COR-L47 (cell line): ENCODE measurements around the gene UBE2O.

Experiments used
- DNase-seq: peaks from one replicate; lab custom pipeline; 2025; lab: John Stamatoyannopoulos, UW

The UBE2O gene

DNA sequence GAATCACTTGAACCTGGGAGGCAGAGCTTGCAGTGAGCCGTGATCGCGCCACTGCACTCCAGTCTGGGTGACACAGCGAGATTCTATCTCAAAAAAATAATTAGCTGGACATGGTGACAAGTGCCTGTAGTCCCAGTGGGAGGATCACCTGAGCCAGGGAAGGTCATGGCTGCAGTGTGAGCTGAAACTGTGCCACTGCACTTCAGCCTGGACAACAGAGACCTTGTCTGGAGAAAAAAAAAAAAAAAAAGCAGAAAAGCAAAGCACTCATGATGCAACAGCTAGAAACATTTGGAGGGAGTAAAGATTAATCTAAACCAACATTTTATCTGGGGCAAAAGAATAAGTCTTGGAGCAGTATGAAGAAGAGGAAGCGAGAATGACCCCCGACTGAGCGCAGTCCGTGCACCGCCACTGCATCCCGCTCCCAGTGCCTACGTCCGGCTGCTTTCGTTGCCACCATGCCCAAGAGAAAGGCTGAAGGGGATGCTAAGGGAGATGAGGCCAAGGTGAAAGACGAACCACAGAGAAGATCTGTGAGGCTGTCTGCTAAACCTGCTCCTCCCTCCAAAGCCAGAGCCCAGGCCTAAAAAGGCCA lies 107.5 kb downstream of the UBE2O start:
- DNase-seq = no peak

DNA sequence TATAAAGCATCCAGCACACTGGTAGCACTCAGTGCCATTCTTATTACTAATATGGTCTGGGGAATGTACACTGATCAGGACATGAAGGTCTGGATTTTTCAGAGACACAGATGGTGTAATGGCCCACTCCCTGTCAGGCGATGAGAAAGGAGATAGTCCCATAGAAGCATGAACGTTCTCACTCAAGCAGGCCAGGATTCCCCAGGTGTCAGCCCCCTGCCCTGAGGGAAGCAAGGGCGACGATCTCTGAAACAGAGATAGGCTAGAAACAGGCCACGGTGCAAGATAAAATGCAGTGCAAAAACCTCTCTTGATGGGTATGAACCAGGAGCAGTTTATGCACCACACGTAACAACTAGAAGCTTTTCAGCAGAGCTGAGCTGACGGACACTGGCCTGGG lies 109.8 kb downstream of the UBE2O start:
- DNase-seq = no peak

DNA sequence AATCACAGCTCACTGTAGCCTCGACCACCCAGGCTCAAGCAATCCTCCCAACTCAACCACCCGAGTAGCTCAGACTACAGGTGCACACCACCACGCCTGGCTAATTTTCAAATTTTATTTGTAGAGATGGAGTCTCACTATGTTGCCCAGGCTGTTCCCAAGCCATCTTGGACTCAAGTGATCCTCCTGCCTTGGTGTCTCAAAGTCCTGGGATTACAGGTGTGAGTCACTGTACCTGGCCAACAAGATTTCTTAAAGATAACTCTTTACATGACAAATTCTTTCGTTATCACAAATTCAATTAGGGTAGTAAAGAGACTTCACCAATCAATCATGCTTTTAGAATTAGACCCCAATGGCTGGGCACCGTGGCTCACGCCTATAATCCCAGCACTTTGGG lies 111.7 kb downstream of the UBE2O start:
- no peak for DNase-seq
